Measurements from ENCODE around the gene PTGER3.

DNA sequence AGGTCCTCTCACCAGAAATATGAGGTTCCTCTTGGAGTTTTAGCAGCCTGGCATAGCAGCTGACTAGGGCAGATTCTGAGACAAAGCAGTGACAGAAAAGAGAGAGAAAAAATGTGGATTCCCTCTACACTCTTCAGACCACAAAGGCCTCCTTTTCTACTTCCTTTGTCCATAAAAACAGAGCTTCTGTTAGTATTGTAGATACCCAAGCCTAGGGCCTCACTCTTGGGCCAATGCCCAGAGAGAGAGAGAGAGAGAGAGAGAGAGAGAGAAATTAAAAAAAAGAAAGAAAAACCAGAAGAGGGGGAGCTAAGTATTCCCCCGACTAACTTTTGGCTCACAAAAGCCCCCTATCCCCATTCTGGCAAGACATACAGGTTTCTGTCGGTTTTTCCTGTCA, 35.7 kb upstream of the PTGER3 start:
- TF ChIP-seq CTCF (IDR thresholded peaks at IDR 0.05) (no peak), POLR2A (IDR thresholded peaks at IDR 0.05) (no peak)
